H1 (cell line): ENCODE data around the gene CORO6. TPM values are rescaled to one million over a fixed set of nuclear protein-coding genes. Genes with fewer than 3 reads are reported as not detected.

Experiments
- EP300 ChIP-seq, 2 experiments: IDR thresholded peaks; 1 replicate in 1 of 2; 2 replicates in 1 of 2; pipeline ENCODE4 v1.6.1; 2011 to 2012; ENCODE audit warnings: low read depth in 2 of 2, low read length in 2 of 2, mild to moderate bottlenecking in 2 of 2, borderline replicate concordance in 1 of 2, inconsistent platforms in 1 of 2, moderate library complexity in 1 of 2
- polyA plus RNA-seq, 7 experiments: library from polyadenylated mRNA; depleted of rRNA in 3 of 7; stranded (reverse) in 5 of 7; unstranded in 2 of 7; fragments of >200 nt in 5 of 7; fragments of 200-250 nt in 2 of 7; gene quantifications; 1 replicate in 5 of 7; 2 replicates in 1 of 7; 4 replicates in 1 of 7; pipeline versions ENCODE4 v1.2.1 to v1.2.3, GENCODE V29; 2011 to 2013; ENCODE audit warnings: missing spikeins in 2 of 7, mixed read lengths in 2 of 7
- total RNA-seq: library from RNA; stranded (reverse); fragmentation: NEBNext Ultra II Directional; extraction: Animal tissue kit (Norgen Biotek cat#: 25700); gene quantifications from 2 replicates; pipeline ENCODE4 v1.2.1, GENCODE V29; 2021

The CORO6 gene
- total and polyA plus RNA-seq, 2 of the 8 experiments (the other 6 are each of a cell fraction or from before 2014, with no cell fraction given): 2.5 to 8.6 TPM

DNA sequence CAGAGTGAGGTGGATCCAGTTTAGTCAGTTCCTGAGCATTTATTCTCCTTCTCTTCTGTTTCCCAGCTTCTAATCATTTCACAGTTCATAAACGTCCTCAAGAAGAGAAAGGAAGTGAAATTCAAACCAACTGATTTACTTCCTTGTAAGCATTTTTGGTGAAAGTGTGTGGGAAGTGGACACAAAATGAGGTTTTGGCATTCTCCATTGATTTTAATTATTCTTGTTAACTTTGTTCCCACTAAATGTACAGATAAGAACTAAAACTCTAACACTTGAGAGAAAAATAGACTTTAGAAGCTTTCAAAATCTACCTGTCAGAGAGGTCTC lies 42.7 kb upstream of the CORO6 start (continued):
- TF ChIP-seq EP300 (IDR thresholded peaks at IDR 0.05; ENCODE audit: borderline replicate concordance in 1 of 2, low read depth in 2 of 2, low read length in 2 of 2): no peak
